Ishikawa (cell line): Measurements from ENCODE around the gene MAB21L2.

Experiments
- CEBPB ChIP-seq: IDR thresholded peaks from 2 replicates; pipeline ENCODE4 v1.6.1; 2012
- CREB1 ChIP-seq: IDR thresholded peaks from 2 replicates; pipeline ENCODE4 v1.6.1; 2012; ENCODE audit warnings: low read depth
- EGR1 ChIP-seq: IDR thresholded peaks from 2 replicates; pipeline ENCODE4 v1.6.1; 2012
- EP300 ChIP-seq: IDR thresholded peaks from 2 replicates; pipeline ENCODE4 v1.6.1; 2012; ENCODE audit warnings: borderline replicate concordance
- RAD21 ChIP-seq: IDR thresholded peaks from 2 replicates; pipeline ENCODE4 v1.6.1; 2012; ENCODE audit warnings: low read depth
- TCF12 ChIP-seq: IDR thresholded peaks from 2 replicates; pipeline ENCODE4 v1.6.1; 2012; ENCODE audit warnings: low read depth
- ZBTB7A ChIP-seq: IDR thresholded peaks from 2 replicates; pipeline ENCODE4 v1.6.1; 2012; ENCODE audit warnings: low read depth
- TF ChIP-seq, protein P1 (sequence below): IDR thresholded peaks from 2 replicates; pipeline ENCODE4 v1.6.1; 2012
- TF ChIP-seq, protein P2 (sequence below): IDR thresholded peaks from 2 replicates; pipeline ENCODE4 v1.6.1; 2012; ENCODE audit warnings: low read depth, mild to moderate bottlenecking
- TF ChIP-seq, protein P3 (sequence below): IDR thresholded peaks from 2 replicates; pipeline ENCODE4 v1.6.1; 2012

DNA sequence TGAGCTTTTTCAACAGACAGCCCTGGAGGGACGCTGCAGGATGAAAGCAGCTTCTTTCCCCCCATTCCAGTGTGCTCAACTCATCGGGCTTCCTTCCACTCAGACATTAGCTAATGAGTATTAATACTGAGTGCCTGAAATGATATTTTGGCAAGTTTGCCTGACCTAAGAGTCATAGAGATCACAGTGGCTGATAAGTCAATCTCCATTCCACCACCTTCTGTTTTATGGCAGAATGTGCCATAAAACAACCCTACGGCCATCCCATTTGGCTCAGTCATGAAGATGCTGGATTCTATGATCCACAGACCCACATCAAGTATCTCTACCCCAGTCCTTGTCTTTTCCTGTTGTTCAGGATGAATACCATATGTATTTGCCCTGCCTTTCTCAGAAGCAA is 48.3 kb upstream of the MAB21L2 start:
- no peak for TF ChIP-seq CEBPB
- TF ChIP-seq, protein P1, sequence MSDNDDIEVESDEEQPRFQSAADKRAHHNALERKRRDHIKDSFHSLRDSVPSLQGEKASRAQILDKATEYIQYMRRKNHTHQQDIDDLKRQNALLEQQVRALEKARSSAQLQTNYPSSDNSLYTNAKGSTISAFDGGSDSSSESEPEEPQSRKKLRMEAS: no peak
- no peak for TF ChIP-seq RAD21
- TF ChIP-seq TCF12: no peak
- no peak for TF ChIP-seq ZBTB7A
- TF ChIP-seq CREB1: no peak
- TF ChIP-seq, protein P2, sequence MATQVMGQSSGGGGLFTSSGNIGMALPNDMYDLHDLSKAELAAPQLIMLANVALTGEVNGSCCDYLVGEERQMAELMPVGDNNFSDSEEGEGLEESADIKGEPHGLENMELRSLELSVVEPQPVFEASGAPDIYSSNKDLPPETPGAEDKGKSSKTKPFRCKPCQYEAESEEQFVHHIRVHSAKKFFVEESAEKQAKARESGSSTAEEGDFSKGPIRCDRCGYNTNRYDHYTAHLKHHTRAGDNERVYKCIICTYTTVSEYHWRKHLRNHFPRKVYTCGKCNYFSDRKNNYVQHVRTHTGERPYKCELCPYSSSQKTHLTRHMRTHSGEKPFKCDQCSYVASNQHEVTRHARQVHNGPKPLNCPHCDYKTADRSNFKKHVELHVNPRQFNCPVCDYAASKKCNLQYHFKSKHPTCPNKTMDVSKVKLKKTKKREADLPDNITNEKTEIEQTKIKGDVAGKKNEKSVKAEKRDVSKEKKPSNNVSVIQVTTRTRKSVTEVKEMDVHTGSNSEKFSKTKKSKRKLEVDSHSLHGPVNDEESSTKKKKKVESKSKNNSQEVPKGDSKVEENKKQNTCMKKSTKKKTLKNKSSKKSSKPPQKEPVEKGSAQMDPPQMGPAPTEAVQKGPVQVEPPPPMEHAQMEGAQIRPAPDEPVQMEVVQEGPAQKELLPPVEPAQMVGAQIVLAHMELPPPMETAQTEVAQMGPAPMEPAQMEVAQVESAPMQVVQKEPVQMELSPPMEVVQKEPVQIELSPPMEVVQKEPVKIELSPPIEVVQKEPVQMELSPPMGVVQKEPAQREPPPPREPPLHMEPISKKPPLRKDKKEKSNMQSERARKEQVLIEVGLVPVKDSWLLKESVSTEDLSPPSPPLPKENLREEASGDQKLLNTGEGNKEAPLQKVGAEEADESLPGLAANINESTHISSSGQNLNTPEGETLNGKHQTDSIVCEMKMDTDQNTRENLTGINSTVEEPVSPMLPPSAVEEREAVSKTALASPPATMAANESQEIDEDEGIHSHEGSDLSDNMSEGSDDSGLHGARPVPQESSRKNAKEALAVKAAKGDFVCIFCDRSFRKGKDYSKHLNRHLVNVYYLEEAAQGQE: no peak
- TF ChIP-seq EGR1: no peak
- TF ChIP-seq, protein P3, sequence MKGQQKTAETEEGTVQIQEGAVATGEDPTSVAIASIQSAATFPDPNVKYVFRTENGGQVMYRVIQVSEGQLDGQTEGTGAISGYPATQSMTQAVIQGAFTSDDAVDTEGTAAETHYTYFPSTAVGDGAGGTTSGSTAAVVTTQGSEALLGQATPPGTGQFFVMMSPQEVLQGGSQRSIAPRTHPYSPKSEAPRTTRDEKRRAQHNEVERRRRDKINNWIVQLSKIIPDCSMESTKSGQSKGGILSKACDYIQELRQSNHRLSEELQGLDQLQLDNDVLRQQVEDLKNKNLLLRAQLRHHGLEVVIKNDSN: no peak
- TF ChIP-seq EP300: no peak
